Measurements from ENCODE around the gene SKAP1.
"Not testable (repeated sequence)": the region's sequence is repeated elsewhere in the genome, so short reads cannot be mapped to it uniquely, and the experiment has no call there.

- TF ChIP-seq CTCF (IDR thresholded peaks at IDR 0.05); POLR2AphosphoS5 (IDR thresholded peaks at IDR 0.05; ENCODE audit: low read depth, low read length); RFX5 (IDR thresholded peaks at IDR 0.05; ENCODE audit: low read length); MAX (IDR thresholded peaks at IDR 0.05; ENCODE audit: low read depth); EP300 (IDR thresholded peaks at IDR 0.05; ENCODE audit: borderline replicate concordance in 1 of 2, low read depth in 1 of 2, low read length in 1 of 2); RAD21 (IDR thresholded peaks at IDR 0.05; ENCODE audit: low read length); CHD2 (IDR thresholded peaks at IDR 0.05; ENCODE audit: low read length, partially characterized antibody); GATA2 (CRISPR knock-in tag; IDR thresholded peaks at IDR 0.05); EZH2phosphoT487 (IDR thresholded peaks at IDR 0.05; ENCODE audit: borderline replicate concordance, low read depth); GABPA (IDR thresholded peaks at IDR 0.05; ENCODE audit: low read depth): not testable (repeated sequence)
Measured at GRCh38 chr17:48368967-48369366, 61.0 kb downstream of the SKAP1 start.

Data from SK-N-SH (cell line).